GM18505 (cell line): ENCODE results near the gene MXD4.

Source experiments
- ATAC-seq: cut with Tn5 transposase; IDR thresholded peaks from one replicate; pipeline ENCODE4 v1.9.1; 2021; ENCODE audit not compliant: unreplicated experiment
- POLR2A ChIP-seq: IDR thresholded peaks from 4 replicates; pipeline ENCODE4 v1.6.1; 2011; ENCODE audit warnings: borderline replicate concordance; ENCODE audit not compliant: insufficient read depth, insufficient read length; ENCODE audit errors: extremely low read depth

The MXD4 gene

GRCh38 chr4:2259541-2260343, 2.2 kb downstream of the MXD4 start:
- no peak for TF ChIP-seq POLR2A
- ATAC-seq: no peak

- TF ChIP-seq POLR2A: no peak
- ATAC-seq: no peak
These were observed 2.8 kb downstream of the MXD4 start for GRCh38 chr4:2259036-2259540.

GRCh38 chr4:2258091-2259035, 3.5 kb downstream of the MXD4 start:
- ATAC-seq: no peak
- TF ChIP-seq POLR2A: no peak

- ATAC-seq: no peak
- no peak for TF ChIP-seq POLR2A
These were observed 4.4 kb downstream of the MXD4 start for GRCh38 chr4:2257361-2258081.

GRCh38 chr4:2256781-2257191, 5.1 kb downstream of the MXD4 start:
- ATAC-seq: no peak
- no peak for TF ChIP-seq POLR2A

- ATAC-seq: no peak
- no peak for TF ChIP-seq POLR2A
These were observed 5.7 kb downstream of the MXD4 start for GRCh38 chr4:2256156-2256731.

GRCh38 chr4:2255501-2256155, 6.3 kb downstream of the MXD4 start:
- no peak for ATAC-seq
- no peak for TF ChIP-seq POLR2A

- ATAC-seq: no peak
- TF ChIP-seq POLR2A: no peak
These were observed 7.0 kb downstream of the MXD4 start for GRCh38 chr4:2254665-2255500.

GRCh38 chr4:2253160-2254084, 8.5 kb downstream of the MXD4 start:
- TF ChIP-seq POLR2A: no peak
- no peak for ATAC-seq

GRCh38 chr4:2252530-2253091, 9.3 kb downstream of the MXD4 start:
- TF ChIP-seq POLR2A: no peak
- no peak for ATAC-seq
